PC-3 (cell line): ENCODE data around the gene ABHD6. TPM values are rescaled to one million over a fixed set of nuclear protein-coding genes. Genes with fewer than 3 reads are reported as not detected.

Experiments used
- total RNA-seq: library from RNA; depleted of rRNA; stranded (reverse); fragments of >200 nt; gene quantifications from 2 replicates; pipeline ENCODE4 v1.2.3, GENCODE V29; 2014; rRNA removed

ABHD6 gene
- total RNA-seq, 1 experiment from 2014 or later = 13.4 TPM

Other genes starting within 250 kb of the ABHD6 start
- gene FLNB, start 229.4 kb upstream of the ABHD6 start, total RNA-seq = 505 and 546 TPM in 2 replicates
- 0.36 and 0.63 TPM in 2 replicates for gene DNASE1L3, start 26.8 kb upstream of the ABHD6 start, total RNA-seq
- gene RPP14, start 68.5 kb downstream of the ABHD6 start, total RNA-seq = 28.8 and 30.0 TPM in 2 replicates
- gene HTD2, start 68.7 kb downstream of the ABHD6 start, total RNA-seq = 4.9 and 6.9 TPM in 2 replicates
- 11.1 and 14.5 TPM in 2 replicates for gene PXK, start 95.1 kb downstream of the ABHD6 start, total RNA-seq
- gene PDHB, start 196.0 kb downstream of the ABHD6 start, total RNA-seq = 103 and 140 TPM in 2 replicates